Measurements from ENCODE around the gene RNF152.

DNA sequence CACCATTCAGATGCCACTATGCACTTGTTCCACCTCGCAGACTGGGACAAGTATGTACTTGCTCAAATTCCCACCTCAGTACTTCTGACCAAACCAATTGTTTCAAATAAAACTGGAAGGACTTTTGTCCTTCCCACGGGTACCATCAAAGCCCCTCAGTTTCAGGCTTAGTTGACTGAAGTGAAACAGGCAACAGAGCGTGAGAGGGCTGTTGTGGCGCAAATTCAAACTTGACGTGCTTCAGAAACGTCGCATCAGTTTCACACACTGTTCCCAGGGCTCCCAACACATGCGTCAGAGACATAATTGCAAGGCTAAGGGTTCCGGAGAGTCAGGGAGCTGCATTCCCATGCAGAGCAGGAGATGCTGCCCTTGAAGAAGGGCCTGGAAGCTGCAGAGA is 33.7 kb downstream of the RNF152 start:
- TF ChIP-seq CTCF (IDR thresholded peaks at IDR 0.05) (no peak), EZH2phosphoT487 (IDR thresholded peaks at IDR 0.05) (no peak)
